ENCODE results near the gene SH3RF3.
A peak's percentile ranks its signal among the peaks of the same experiment; 100 is the strongest.

SH3RF3 gene

DNA sequence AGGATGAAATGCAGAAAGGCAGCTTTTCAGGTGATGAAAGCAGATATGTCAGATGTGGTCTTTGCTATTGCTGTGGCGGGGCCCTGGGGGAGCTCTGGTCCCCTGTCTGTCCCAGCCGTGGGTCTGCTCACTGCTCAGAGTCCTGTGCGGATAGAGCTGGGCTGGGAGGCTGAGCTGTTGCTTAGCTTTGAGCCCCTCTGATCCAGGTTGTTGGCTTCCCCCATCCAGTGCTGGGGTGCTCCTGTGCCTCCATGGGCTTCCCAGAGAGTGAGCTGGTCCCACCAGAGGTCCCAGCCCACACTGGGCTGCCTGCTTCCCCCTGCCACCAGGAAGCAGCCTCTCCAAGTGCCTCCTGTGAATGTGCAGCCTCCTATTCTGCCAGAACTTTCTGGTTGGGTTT, 55.4 kb downstream of the SH3RF3 start:
- DNase-seq, result no peak

DNA sequence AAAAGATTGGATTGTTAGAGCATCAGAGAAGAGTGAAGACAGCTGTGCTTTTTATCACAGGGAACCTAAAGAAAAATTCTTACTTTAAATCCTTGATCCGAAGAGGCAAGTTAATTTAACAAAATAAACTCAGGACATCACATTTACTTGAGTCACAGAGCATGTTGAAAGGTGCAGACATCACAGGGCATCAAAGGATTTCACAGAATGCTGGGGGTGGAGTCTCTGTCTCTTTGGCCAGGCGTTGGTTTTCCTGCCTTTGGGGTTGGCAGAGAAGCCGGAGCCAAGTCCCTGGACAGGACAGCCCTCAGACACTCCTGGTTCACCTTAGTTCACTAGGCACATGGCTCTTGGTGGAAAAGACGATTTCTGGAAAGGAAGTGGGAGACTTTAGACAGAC, 56.3 kb downstream of the SH3RF3 start:
- DNase-seq, result no peak

DNA sequence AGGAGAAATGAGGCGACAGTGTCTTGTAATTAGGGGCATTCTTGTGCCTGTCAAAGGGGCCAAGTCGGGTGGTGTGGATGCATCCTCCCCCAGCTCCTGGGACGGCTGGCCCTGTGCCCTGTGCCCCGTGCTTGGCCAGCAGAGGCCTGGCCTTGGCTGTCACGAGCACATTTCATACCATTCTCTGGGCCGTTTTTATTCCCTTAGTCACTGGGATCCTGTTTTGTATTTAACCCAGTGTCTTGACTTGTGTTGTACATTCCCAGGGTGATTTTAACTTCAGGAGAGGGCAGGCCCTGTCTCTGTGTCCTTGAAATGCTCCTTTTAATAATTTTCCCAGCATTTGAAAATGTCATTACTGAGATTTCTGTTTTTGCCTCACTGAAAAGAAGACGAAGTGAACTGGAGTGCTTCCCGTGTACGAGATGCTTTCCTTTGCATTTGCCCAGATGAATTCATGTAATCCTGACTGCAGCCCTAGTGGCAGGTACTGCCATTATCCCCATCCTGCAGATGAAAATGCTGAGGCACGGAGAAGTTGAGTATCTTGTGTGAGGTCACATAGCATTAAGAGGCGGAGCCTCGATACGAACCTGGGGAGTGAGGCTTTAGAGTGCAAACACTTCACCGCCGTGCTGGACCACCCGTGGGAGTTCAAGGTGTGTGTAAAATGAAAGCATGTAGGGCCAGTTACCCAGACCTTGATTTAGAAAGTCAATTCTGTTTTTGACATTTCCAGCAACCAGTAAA, 57.0 kb downstream of the SH3RF3 start:
- DNase-seq, result no peak

DNA sequence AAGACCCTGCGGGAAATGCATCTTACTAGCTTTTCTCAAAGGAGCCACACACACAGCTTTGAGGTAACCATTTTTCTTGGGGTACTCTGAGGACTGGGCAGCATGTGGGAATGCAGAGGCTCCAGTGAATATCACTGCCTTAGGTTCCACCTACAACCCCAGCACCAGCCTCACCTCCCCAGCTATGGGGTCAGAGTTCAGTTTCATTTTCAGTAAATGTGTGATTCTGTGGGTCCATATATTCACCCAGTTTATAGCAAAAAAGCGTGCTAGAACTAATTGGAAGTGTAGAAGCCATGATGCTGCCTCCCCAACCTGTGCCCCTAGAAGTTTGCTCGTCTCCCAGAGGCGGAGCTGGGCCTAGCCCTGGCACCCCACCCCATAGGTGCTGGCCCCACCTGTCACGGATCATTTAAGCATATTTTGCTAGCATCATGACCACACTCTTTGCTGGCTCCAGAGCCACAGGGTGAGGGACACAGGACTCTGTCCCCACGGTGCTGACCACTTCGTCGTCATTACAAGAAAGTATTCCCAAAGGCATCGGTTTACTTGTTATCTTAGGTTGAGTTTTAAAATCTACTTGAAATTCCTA, 57.7 kb downstream of the SH3RF3 start:
- no peak for DNase-seq

DNA sequence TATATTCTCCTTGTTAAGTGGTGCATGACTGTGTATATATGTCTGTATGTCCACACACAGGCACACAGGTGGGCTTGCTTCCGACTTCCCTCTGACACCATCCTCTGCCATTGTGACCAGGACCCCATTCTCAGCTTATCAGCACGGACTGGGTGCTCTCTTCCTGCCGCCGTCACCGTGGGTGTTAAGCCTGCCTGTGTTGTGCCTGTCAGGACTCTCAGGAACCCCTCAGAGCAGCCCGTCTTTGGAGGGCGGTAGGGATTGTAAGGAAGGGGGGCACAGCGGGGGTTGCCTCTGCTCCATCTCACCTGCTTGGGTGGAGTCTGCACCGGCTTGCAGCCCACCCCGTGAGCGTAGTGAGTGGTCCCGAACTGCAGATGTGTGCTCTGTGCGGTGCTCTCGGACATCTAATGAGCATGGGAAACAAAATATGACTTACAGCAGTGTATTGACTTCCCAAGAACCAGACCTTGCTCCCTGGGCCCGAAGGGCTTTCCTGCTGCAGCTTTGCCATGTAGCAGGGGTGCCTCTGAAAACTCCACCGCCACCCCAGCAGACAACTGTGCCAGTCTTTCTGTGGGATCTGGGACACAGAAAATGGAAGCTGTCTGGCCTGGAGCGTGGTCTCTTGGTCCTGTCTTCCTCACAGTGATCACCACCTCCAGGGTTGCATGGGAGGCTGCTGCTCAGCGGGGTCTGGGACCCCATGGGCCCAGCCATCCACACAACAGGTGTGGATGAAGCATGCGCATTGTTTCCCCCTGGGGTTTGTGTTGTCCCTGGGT, 58.9 kb downstream of the SH3RF3 start:
- DNase-seq, result no peak

DNA sequence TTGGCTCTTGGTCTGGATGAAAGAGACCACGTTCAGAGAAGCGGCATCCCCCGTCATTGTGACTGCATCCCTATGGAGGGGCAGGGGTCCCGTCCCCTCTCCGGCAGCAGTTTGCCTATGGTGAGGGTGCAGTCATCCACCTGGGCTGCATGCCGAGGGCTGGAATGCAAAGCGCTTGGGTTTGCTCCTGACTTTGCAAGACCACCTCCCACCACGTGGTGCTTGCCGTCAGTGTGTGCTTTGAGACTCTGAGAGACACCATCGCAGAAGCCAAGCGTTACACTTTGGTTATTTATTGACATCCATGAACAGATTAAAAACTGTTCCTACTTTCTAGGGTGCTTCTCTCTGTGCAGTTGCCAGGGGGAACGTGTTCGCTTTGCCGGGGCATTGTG, 59.5 kb downstream of the SH3RF3 start:
- no peak for DNase-seq

DNA sequence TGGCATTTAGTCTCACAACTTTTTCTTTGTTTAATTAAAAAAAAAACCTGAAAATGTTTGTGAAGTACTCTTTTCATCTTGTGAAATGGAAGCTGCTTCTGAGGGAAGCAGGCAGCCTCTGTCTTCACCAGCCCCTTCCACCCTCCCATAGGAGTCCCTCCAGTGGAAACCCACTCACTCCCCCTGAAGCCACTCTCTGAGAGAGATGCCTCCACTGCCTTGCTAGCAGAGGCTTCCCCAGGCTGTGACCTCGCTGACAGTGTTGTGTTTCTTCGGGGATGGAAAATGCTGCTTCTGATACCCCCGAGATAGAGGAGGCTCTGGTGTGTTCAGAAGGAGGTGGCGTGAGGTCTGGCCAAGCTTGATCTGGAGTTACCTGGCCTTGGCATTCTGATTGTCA, 59.9 kb downstream of the SH3RF3 start:
- DNase-seq, result no peak

DNA sequence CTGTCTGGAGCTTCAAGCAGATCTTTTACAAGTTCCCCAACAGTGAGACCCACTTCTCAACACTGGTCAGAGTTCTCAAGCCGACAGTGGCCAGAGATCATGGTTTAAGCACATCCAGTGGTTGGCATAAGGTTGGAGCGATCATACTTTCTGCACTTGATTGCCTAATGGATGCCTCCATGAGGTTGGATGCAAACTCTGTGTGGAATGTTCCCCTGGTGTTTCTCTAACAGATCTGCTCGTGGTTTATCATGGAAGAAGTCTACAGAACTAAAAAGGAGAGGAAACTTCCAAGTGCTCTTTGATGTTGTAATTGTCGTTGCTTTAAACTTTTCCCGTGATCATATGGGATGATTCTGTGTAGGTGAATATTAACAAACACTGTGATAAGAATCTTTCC, 60.7 kb downstream of the SH3RF3 start:
- DNase-seq, result no peak

DNA sequence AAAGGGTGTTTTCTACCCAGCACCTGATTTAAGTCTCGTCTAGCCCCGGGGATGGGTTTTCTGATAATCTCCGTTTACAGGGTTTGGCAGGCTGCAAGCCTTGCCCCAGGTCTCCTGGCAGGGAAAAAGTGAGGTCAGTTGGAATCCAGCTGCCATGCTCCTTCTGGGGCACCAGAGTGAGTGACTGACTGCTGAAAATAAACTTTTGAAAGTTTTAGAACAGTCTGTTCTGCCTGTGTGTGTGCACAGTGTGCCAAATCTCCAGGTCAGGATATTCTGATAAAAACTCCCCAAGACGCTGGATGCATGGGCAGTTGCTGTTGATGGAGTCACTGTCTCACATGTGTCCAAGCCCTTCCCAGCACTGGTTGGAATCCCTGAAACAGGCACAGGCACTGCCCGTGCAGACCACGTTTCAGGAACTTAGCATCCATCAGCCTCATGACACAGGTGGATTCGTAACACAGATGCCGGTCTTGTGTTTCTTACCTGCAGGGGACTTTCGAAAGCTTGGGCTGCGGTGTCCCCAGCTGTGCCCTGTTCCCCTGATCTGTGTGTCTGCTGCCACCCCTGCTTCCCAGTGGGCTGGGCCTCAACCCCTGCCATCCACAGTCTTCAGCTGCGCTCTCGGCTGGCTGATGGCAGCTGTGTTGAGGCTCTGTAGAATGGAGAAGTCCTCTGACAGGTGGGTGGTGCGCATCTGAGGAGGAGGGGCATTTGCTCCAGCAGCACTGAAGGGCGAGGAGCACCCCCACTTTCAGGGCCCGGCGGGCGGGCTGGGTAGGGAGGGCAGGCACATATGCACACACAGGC, 65.0 kb downstream of the SH3RF3 start:
- no peak for DNase-seq

DNA sequence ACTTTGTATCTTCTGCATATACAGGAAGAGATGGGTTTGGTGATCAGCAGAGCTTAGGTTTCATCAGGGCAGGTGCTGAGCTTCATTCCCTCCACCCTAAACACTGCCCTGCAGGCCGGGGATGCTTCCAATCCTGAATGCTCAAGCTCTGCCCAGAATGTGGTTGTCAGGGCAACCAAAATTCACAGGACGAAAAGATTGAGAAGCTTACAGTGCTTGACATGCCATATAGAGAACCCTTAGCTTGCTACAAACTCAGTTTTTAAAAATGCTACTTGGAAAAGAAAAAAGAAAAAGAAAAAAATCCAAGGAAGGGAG, 65.6 kb downstream of the SH3RF3 start:
- no peak for DNase-seq

DNA sequence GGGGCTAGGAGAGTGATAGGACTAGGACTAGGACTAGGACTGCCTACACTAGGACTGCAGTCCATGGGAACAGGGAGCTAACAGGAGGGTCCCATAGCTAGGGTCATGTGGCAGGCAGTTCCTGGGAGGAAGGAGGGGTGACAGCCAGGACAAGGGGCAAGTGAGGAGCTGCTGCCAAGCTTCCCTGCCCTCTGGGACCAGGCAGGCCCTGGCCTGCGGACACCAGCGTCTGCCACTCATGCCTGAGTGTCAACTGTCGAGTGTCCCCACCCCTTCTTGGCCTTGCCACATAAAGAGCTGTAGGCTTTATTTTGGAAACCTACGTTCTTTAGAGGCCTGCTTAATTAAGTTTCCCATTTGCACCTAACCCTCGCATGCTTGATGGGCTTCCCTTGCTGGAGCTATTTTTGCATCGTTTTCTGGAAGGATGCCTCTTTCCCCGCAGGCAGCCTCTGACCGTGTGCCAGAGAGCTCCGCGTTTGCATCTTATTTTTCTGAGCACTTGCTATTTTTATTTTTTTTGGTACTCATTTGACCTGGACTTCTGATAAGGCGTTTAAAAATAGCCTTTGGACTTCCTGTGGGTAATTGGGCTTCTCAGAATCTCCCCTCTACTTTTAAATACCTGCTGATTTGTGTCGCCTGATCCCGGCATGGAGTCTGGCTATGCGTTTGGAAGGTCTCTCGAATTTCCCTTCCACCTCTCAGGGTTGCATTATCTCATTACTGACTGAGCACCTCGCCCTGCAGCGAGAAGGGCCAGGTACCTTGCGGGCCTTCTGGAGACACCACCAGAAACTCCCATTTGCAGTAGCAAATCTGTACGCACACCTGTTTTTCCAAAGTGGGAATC, 66.4 kb downstream of the SH3RF3 start:
- DNase-seq, result no peak

DNA sequence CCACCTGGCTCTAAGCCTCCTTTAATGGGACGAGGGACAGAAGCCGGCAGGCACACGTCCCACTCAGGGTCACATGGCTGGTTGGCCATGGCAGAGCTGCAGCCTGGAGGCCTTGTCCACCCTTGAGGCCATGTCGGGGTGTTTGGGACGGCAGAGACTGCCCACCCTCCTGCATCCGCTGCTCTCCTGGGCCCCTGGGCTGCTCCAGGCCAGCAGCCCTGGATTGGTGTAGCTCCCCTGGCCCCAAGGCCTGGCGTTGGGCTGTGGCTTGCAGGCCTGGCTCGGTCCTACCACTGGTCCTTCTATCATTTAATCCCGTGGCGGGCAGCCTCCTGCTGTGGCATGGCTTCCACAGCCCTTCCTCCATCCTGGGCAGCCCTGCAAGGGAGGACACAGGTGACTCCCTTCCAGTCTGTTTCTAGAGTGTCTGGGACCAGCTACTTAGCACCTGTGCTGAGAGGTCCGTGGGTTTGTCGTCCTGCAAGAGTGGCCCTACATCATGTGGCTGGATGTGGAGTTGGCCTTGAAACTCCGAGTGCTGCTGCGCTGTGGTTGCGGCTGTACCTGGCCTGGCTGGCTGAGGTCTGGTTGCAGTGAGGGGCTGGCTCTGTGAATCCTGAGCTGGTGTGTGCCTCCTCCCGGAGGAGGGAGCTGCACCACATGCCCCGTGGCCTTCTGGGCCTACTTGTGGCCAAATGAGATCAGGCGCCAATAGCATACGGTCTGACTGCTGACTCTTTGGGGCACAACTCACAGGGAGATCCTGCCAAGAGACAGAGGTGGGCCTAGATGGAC, 67.3 kb downstream of the SH3RF3 start:
- no peak for DNase-seq

DNA sequence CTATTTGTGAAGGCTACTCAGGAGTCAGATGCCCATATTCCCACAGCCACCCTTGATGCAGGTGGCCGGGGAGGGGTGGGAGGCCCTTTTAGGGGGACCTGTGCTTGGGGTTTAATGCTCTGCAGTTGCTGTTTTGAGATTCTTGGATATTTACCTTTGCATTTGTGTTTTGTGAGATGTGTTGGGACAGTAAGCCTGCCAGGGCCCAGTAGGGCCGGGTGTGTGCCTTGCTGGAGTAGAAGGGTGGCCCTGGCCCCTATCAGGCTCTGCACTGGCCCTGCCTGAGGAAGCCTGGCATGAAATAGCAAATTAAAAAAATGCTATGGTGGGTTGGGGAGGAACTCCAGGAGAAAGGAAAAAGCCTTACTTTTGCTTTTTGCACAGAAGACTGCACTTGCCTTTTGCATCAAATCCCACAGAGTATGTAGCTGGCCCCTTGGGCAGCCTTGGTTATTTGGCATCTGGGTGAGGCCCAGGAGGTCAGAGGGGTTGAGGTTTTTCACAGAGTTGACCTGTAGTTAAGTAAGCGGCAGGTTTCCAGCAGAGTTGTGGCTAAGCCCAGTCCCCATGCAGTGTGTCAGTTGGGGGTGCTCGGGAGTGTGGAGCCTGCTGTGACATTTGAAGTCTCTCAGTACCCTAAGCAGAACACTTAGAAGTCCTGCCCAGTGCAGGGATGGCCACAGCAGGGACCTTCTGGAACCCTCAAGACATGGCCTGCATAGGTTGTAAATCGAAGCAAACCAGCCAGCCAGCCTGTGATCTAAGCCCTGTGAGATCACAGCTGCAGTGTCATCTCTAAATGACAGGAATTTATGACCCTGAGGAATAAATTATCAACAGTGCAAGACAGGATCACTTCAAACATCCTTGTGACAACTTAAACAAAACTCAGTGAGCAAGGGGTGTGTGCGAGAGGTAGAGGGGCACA, 68.8 kb downstream of the SH3RF3 start:
- DNase-seq, result no peak

DNA sequence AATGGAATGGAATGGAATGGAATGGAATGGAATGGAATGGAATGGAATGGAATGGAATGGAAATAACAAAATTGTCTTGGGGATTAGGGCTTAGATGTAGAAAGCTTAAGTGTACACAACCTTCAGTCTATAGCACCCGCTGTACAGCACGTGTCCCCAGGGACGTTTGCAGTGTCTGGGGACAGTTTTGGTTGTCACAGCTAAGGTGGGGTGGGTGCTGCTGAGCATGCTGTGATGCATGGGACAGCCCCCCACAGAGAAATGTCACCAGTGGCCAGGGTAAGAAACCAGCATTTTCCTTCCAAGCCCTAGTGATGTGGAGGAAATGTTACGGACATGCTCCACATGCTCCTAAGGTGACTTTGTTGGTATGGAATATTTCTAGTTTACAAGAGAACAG, 70.8 kb downstream of the SH3RF3 start:
- no peak for DNase-seq

DNA sequence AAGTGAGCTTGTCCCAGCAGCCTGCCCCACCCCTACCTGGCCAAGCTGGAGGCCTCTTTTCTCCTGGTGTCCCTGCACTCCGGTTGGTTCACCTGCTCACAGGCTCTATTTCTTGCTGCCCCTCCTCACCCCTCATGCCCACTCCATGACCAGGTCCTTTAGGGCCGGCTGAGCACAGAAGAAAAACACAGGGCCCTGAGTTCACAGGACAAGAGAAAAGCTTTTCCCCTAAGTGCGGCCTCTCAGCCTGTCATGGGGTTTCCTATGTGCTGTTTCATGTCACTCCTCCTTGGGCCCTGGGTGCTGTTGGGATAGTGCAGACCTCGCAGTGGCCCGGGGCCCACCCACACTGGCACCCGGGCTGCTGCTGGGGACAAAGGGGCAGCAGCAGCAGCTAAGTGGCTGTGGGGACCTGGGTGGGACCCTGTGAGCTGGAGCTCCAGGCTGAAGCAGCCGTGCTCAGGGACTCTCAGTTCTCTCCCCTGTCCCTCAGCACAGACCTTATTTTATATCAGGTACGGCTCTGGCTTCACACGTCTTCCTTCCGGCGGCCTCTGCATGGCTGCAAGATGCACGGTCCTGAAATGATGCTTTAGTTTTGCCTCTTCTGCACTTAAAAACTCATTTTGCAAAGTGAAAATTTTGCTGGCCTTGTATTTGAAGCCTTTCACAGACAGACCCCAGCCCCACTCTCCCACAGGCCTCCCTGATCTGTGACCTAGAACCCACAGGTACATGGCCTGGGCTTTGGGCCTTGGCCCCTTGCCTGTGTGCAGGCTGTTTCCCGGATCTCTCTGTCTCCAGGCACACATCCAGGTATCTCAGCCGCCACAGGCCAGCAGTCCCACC, 71.8 kb downstream of the SH3RF3 start:
- DNase-seq, result no peak

DNA sequence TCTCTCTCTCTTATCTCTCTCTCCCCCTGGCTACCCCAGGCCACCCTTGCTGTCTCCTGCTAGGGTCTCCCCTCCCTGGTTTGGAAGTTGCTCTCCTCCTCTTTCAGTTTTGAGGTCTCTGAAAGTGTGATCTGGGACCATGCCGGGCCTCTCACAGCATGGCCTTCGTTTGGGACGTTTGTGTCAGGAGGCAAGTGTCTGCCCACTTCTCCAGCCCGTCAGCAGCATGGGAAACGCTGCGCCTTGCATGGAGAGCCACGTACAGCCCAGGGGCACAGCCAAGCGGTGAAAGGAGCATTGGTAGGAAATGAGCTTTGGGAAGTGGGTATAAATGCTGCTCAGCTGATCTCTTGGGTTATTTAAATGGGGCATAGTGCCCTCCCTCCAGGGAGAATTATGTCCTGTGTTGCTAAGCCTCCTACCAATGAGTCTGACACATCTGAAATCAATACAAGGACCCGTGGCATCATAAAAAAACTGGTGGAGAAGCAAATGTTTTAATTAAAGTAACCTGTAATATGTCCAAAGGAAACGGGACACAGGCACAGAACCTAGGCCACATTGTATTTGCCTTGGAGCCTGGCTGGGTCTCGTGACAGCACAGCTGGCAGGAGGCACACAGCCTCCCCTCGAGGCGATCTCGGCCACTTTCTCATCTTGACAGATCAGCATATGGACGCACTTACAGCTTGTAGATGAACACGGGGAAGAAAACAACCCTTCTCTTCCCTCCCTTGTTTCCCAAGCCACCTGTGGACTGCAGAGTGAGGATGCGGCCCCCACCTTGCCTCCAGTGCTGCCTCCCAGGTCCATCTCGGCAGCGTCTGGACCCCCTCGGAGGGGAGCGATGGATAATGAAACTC, 72.7 kb downstream of the SH3RF3 start:
- peak; percentile 34 for DNase-seq

DNA sequence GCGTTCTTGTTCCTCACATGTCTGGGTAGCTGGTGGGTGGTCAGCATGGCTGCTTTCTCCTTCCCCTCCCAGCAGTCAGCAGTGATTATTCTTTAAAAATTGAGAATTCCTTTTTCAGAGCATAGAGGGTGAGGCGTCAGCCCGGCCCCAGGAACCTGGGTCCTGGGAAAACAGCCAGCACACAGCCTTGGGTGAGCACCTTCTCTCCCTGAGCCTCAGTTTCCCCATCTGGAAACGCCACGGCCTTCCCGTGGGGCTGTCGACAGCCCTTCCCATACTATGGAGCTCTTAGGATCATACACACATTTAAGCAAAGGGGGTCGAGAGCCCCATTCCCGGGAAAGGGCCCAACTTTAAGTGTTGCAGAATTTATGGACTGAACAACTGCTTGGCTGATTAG, 73.5 kb downstream of the SH3RF3 start:
- no peak for DNase-seq

DNA sequence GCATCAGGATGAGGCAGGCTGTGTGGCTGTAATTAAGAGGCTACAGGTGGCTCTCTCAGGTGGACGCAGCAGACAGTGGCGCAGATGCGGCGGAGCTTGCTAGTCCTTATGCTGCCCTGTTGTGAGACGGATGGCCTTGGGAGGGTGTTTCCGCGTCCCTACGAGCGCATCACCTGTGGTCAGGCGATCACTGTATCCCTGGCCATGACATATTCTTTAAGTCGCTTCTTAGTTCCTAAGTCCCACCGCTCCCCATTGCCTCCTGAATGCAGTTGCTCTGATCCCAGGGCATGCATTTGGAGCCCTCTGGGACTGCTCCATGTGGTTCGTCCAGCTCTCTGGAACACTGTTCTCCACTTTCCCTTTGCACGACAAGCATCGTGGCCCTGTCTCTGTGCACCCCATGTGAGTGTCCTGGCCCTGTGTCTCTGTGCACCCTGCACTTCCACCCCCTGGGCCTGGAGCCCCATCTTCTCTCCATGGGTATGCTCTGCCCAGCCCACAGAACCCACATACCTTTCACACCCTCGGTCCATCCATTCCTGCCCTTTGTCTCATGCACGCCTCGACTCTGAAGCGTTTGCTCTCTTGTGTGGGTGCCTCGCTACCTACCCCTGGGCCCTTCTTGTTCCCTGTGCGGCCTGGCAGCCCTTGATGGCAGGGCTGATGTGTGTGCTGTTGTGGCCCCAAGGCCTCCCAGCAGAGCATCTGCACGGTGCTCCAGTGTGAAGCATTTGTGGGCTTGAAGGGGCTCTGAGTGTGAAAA, 74.4 kb downstream of the SH3RF3 start:
- no peak for DNase-seq
